Loucy (cell line): Measurements from ENCODE around the gene SLC13A1.

Experiments
- H2AFZ ChIP-seq: fragments of 200-600 bp; sonication (generic); 2 replicates; pipeline ENCODE4 v1.6.0; 2016; ENCODE audit warnings: antibody characterized with exemption, mild to moderate bottlenecking, low read length, moderate library complexity
- H3F3A ChIP-seq: fragments of 200-600 bp; 2 replicates; pipeline ENCODE4 v1.6.0; 2016; ENCODE audit warnings: antibody characterized with exemption, low read depth, mild to moderate bottlenecking
- H3K27me3 ChIP-seq: fragments of 200-600 bp; sonication (generic); 2 replicates; pipeline ENCODE4 v1.6.1; 2014; ENCODE audit warnings: low read length, mild to moderate bottlenecking; ENCODE audit not compliant: insufficient read depth, poor library complexity, severe bottlenecking
- H3K36me3 ChIP-seq: fragments of 200-600 bp; sonication (generic); 2 replicates; pipeline ENCODE4 v1.6.1; 2016; ENCODE audit warnings: low read length; ENCODE audit not compliant: insufficient read depth
- H3K4me1 ChIP-seq: fragments of 200-600 bp; sonication (generic); 2 replicates; pipeline ENCODE4 v1.5.1; 2014; ENCODE audit warnings: low read length, mild to moderate bottlenecking; ENCODE audit not compliant: insufficient read depth, poor library complexity, severe bottlenecking
- H3K4me2 ChIP-seq: fragments of 200-600 bp; sonication (generic); 2 replicates; pipeline ENCODE4 v1.6.0; 2014; ENCODE audit warnings: antibody characterized with exemption, low read length, low read depth, mild to moderate bottlenecking; ENCODE audit not compliant: poor library complexity, severe bottlenecking
- H3K4me3 ChIP-seq: fragments of 200-600 bp; sonication (generic); 2 replicates; pipeline ENCODE4 v1.5.1; 2014; ENCODE audit warnings: low read length, mild to moderate bottlenecking, mixed read lengths; ENCODE audit not compliant: poor library complexity, severe bottlenecking
- H3K79me2 ChIP-seq: fragments of 200-600 bp; sonication (generic); 2 replicates; pipeline ENCODE4 v1.6.1; 2014; ENCODE audit warnings: low read length; ENCODE audit not compliant: insufficient read depth
- H3K9ac ChIP-seq: fragments of 200-600 bp; sonication (generic); 2 replicates; pipeline ENCODE4 v1.6.0; 2014; ENCODE audit warnings: mild to moderate bottlenecking, low read depth, low read length, moderate library complexity; ENCODE audit not compliant: poor library complexity, severe bottlenecking
- H3K9me2 ChIP-seq: fragments of 200-600 bp; sonication (generic); replicated peaks from 2 replicates; pipeline ENCODE4 v1.6.1; 2016; ENCODE audit warnings: low read depth, low read length, mixed read lengths
- H3K9me3 ChIP-seq: fragments of 200-600 bp; sonication (generic); 2 replicates; pipeline ENCODE4 v1.6.1; 2014; ENCODE audit warnings: mild to moderate bottlenecking, antibody characterized with exemption, low read length, low read depth; ENCODE audit not compliant: insufficient read depth
- H4K20me1 ChIP-seq: fragments of 200-600 bp; sonication (generic); 2 replicates; pipeline ENCODE4 v1.6.0; 2014; ENCODE audit warnings: antibody characterized with exemption, low read length, mild to moderate bottlenecking; ENCODE audit not compliant: insufficient read depth, poor library complexity, severe bottlenecking
- EZH2phosphoT487 ChIP-seq: fragments of 200-600 bp; IDR thresholded peaks from 2 replicates; pipeline ENCODE4 v1.6.1; 2018; ENCODE audit warnings: antibody characterized with exemption, mild to moderate bottlenecking, moderate library complexity, borderline replicate concordance
- TF ChIP-seq, protein P1 (sequence below): fragments of 200-600 bp; sonication (generic); conservative IDR thresholded peaks from 2 replicates; pipeline ENCODE4 v1.5.1; 2014; ENCODE audit warnings: mild to moderate bottlenecking, antibody characterized with exemption, low read length

Gene SLC13A1

GRCh38 chr7:123143252-123144006, 56.3 kb downstream of the SLC13A1 start:
- H3F3A ChIP-seq, result no peaks in the 10 kb centered on the region
- no peaks in the 10 kb centered on the region for H3K4me1 ChIP-seq
- H3K36me3 ChIP-seq, result no peaks in the 10 kb centered on the region
- no peak for TF ChIP-seq EZH2phosphoT487
- TF ChIP-seq, protein P1, sequence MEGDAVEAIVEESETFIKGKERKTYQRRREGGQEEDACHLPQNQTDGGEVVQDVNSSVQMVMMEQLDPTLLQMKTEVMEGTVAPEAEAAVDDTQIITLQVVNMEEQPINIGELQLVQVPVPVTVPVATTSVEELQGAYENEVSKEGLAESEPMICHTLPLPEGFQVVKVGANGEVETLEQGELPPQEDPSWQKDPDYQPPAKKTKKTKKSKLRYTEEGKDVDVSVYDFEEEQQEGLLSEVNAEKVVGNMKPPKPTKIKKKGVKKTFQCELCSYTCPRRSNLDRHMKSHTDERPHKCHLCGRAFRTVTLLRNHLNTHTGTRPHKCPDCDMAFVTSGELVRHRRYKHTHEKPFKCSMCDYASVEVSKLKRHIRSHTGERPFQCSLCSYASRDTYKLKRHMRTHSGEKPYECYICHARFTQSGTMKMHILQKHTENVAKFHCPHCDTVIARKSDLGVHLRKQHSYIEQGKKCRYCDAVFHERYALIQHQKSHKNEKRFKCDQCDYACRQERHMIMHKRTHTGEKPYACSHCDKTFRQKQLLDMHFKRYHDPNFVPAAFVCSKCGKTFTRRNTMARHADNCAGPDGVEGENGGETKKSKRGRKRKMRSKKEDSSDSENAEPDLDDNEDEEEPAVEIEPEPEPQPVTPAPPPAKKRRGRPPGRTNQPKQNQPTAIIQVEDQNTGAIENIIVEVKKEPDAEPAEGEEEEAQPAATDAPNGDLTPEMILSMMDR, result no peak
- H3K4me2 ChIP-seq, result no peak overlapping the region
- no peak overlapping the region for H2AFZ ChIP-seq
- no peaks in the 10 kb centered on the region for H3K79me2 ChIP-seq
- no peak overlapping the region for H3K9ac ChIP-seq
- no peaks in the 10 kb centered on the region for H3K9me2 ChIP-seq
- no peaks in the 10 kb centered on the region for H3K27me3 ChIP-seq
- H3K4me3 ChIP-seq, result no peak overlapping the region
- H4K20me1 ChIP-seq, result no peaks in the 10 kb centered on the region
- H3K9me3 ChIP-seq, result peaks cover 5% of the 10 kb centered on the region; the same call in 1 of the 2 replicates

DNA sequence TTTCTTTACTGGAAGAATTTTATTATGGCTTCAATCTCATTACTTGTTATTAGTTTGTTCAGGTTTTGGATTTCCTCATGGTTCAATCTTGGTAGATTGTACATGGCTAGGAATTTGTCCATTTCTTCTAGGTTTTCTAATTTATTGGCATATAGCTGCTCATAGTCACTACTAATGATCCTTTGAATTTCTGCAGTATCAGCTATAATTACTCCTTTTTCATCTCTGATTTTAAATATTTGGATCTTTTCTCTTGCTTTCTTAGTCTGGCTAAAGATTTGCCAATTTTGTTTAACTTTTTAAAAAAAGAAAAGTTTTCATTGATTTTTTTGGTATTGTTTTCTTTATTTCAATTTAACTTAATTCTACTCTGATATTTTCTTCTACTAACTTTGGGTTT, 59.2 kb downstream of the SLC13A1 start:
- Histone ChIP-seq H3K9me2 (no peaks in the 10 kb centered on the region), H4K20me1 (no peaks in the 10 kb centered on the region), H3K4me1 (no peaks in the 10 kb centered on the region), H3K79me2 (no peaks in the 10 kb centered on the region), H2AFZ (no peak overlapping the region), H3F3A (no peaks in the 10 kb centered on the region), H3K27me3 (no peaks in the 10 kb centered on the region), H3K9me3 (peaks cover 5% of the 10 kb centered on the region; the same call in 1 of the 2 replicates), H3K4me2 (no peak overlapping the region), H3K36me3 (no peaks in the 10 kb centered on the region), H3K4me3 (no peak overlapping the region), H3K9ac (no peak overlapping the region)
- TF ChIP-seq, protein P1, result no peak
- no peak for TF ChIP-seq EZH2phosphoT487

GRCh38 chr7:123135960-123136359, 63.8 kb downstream of the SLC13A1 start:
- Histone ChIP-seq H2AFZ (no peak overlapping the region), H3K4me3 (no peak overlapping the region), H3K4me2 (no peak overlapping the region), H3K9me2 (no peaks in the 10 kb centered on the region), H3K79me2 (no peaks in the 10 kb centered on the region), H3K27me3 (no peaks in the 10 kb centered on the region), H3K9ac (no peak overlapping the region), H3K4me1 (no peaks in the 10 kb centered on the region), H3F3A (no peaks in the 10 kb centered on the region), H3K36me3 (no peaks in the 10 kb centered on the region), H3K9me3 (no peaks in the 10 kb centered on the region), H4K20me1 (no peaks in the 10 kb centered on the region)
- no peak for TF ChIP-seq EZH2phosphoT487

GRCh38 chr7:123133924-123134323, 65.8 kb downstream of the SLC13A1 start:
- Histone ChIP-seq H4K20me1 (no peaks in the 10 kb centered on the region), H3F3A (no peaks in the 10 kb centered on the region), H3K4me2 (no peak overlapping the region), H3K4me1 (no peaks in the 10 kb centered on the region), H3K9me2 (no peaks in the 10 kb centered on the region), H3K27me3 (no peaks in the 10 kb centered on the region), H3K9me3 (no peaks in the 10 kb centered on the region), H3K4me3 (no peak overlapping the region), H3K79me2 (no peaks in the 10 kb centered on the region), H3K9ac (no peak overlapping the region), H3K36me3 (no peaks in the 10 kb centered on the region), H2AFZ (no peak overlapping the region)
- no peak for TF ChIP-seq EZH2phosphoT487
- TF ChIP-seq, protein P1, result no peak
